Measurements from ENCODE around the gene LSP1. TPM values are rescaled to one million over a fixed set of nuclear protein-coding genes. Genes with fewer than 3 reads are reported as not detected.

Gene LSP1
- total RNA-seq, 1 donor from 2014 or later = 78.2 TPM

DNA sequence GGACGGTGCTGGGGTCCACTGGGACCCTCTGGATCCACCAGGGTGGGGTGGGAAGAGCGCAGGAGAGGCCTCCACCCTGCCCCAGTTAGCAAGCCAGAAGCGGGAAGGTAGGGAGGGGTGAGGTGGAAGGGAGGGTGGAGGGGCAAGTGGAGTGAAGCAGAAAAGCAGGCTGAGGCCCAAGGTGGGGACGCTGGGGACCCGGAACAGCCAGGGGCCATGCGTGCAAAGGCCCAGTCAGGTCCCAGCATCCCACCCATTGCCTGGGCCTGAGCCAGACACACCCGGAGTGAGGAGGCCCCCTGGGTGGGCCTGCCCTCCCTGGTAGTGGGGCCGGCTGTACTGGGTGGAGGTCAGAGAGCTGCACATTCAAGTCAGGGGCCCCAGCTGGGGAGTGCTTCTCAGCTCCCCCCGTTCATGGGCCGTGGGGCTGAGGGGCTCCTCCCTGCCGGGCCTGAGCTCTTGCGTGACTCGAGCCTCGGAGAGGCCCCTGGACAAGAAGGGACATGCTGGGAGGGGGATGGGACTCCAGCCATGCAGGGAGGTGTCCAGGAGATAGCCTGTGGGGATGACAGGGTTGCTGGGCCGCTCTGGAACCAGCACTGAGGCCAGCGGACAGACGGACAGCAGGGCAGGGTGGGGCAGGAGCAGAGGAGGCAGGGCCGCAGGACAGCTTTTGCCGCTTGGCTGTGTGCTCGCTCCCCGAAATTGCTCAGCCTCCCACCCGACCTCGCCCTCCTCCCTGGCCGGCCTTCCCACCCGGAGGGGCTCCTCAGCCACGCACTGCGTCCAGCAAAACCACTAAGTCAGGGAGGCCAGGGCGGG is 74.4 kb downstream of the LSP1 start:
- Histone ChIP-seq H3K36me3 (no peaks in the 10 kb centered on the region), H3K27ac (no peak overlapping the region), H3K4me1 (no peaks in the 10 kb centered on the region), H3K27me3 (no peaks in the 10 kb centered on the region), H3K9me3 (no peaks in the 10 kb centered on the region), H3K4me3 (no peak overlapping the region)
- ATAC-seq (no peak), DNase-seq (no peak)
- intact Hi-C loops (cut with DNase I) = no loop called here
- TF ChIP-seq, protein P1, sequence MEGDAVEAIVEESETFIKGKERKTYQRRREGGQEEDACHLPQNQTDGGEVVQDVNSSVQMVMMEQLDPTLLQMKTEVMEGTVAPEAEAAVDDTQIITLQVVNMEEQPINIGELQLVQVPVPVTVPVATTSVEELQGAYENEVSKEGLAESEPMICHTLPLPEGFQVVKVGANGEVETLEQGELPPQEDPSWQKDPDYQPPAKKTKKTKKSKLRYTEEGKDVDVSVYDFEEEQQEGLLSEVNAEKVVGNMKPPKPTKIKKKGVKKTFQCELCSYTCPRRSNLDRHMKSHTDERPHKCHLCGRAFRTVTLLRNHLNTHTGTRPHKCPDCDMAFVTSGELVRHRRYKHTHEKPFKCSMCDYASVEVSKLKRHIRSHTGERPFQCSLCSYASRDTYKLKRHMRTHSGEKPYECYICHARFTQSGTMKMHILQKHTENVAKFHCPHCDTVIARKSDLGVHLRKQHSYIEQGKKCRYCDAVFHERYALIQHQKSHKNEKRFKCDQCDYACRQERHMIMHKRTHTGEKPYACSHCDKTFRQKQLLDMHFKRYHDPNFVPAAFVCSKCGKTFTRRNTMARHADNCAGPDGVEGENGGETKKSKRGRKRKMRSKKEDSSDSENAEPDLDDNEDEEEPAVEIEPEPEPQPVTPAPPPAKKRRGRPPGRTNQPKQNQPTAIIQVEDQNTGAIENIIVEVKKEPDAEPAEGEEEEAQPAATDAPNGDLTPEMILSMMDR (IDR thresholded peaks at IDR 0.05) = no peak

GRCh38 chr11:1927848-1928469 is 75.1 kb downstream of the LSP1 start:
- intact Hi-C loops (cut with DNase I) = no loop called here
- Histone ChIP-seq H3K36me3 (no peaks in the 10 kb centered on the region), H3K4me1 (no peaks in the 10 kb centered on the region), H3K4me3 (no peak overlapping the region), H3K27me3 (no peaks in the 10 kb centered on the region), H3K27ac (no peak overlapping the region), H3K9me3 (no peaks in the 10 kb centered on the region)
- TF ChIP-seq, protein P1 (IDR thresholded peaks at IDR 0.05) = no peak
- ATAC-seq (no peak), DNase-seq (no peak)

GRCh38 chr11:1928470-1928890 is 75.6 kb downstream of the LSP1 start:
- H3K36me3 ChIP-seq = no peaks in the 10 kb centered on the region
- ATAC-seq = no peak
- H3K27ac ChIP-seq = no peak overlapping the region
- no peaks in the 10 kb centered on the region for H3K9me3 ChIP-seq
- H3K4me1 ChIP-seq = no peaks in the 10 kb centered on the region
- peak; percentile 60 for DNase-seq
- H3K4me3 ChIP-seq = no peak overlapping the region
- no peaks in the 10 kb centered on the region for H3K27me3 ChIP-seq
- TF ChIP-seq, protein P1 (IDR thresholded peaks at IDR 0.05) = no peak
- intact Hi-C loops (cut with DNase I) = no loop called here

GRCh38 chr11:1928891-1929541 is 76.1 kb downstream of the LSP1 start:
- H3K27me3 ChIP-seq = no peaks in the 10 kb centered on the region
- TF ChIP-seq, protein P1 (IDR thresholded peaks at IDR 0.05) = no peak
- no peaks in the 10 kb centered on the region for H3K36me3 ChIP-seq
- H3K4me3 ChIP-seq = no peak overlapping the region
- H3K27ac ChIP-seq = no peak overlapping the region
- DNase-seq = peak; percentile 52
- no peaks in the 10 kb centered on the region for H3K9me3 ChIP-seq
- ATAC-seq = no peak
- intact Hi-C loops (cut with DNase I) = no loop called here
- H3K4me1 ChIP-seq = no peaks in the 10 kb centered on the region

GRCh38 chr11:1929621-1930461 is 77.0 kb downstream of the LSP1 start:
- Histone ChIP-seq H3K9me3 (no peaks in the 10 kb centered on the region), H3K4me3 (no peak overlapping the region), H3K27me3 (no peaks in the 10 kb centered on the region), H3K36me3 (no peaks in the 10 kb centered on the region), H3K4me1 (no peaks in the 10 kb centered on the region), H3K27ac (no peak overlapping the region)
- TF ChIP-seq, protein P1 (IDR thresholded peaks at IDR 0.05) = no peak
- DNase-seq = peak; percentile 58
- intact Hi-C loops (cut with DNase I) = no loop called here
- no peak for ATAC-seq
